H9 (cell line): Measurements from ENCODE around the gene PIPOX. TPM values are rescaled to one million over a fixed set of nuclear protein-coding genes. Genes with fewer than 3 reads are reported as not detected.

Experiments
- DNase-seq: peaks from one replicate; pipeline ENCODE4 v3.0.0-alpha.2; 2017
- H2AFZ ChIP-seq: one replicate; pipeline ENCODE4 v1.6.1; 2013; ENCODE audit warnings: mild to moderate bottlenecking, low read length, control low read depth, moderate library complexity
- H2AK5ac ChIP-seq: 2 replicates; pipeline ENCODE4 v1.6.1; 2013; ENCODE audit warnings: low read length, control low read depth, mixed read lengths; ENCODE audit not compliant: insufficient read length
- H2BK120ac ChIP-seq: one replicate; pipeline ENCODE4 v1.6.1; 2013; ENCODE audit warnings: low read depth, mild to moderate bottlenecking, low read length, control low read depth, inconsistent platforms; ENCODE audit not compliant: poor library complexity, severe bottlenecking
- H2BK12ac ChIP-seq: 2 replicates; pipeline ENCODE4 v1.6.1; 2013; ENCODE audit warnings: low read length, control low read depth, mixed read lengths, low read depth; ENCODE audit not compliant: insufficient read length
- H2BK15ac ChIP-seq: 2 replicates; pipeline ENCODE4 v1.6.1; 2013; ENCODE audit warnings: low read depth, low read length, control low read depth
- H2BK20ac ChIP-seq: one replicate; pipeline ENCODE4 v1.6.1; 2013; ENCODE audit warnings: low read depth, mild to moderate bottlenecking, low read length, control low read depth, inconsistent platforms; ENCODE audit not compliant: poor library complexity, severe bottlenecking
- H2BK5ac ChIP-seq: 2 replicates; pipeline ENCODE4 v1.6.1; 2013; ENCODE audit warnings: low read length, control low read depth, mixed read lengths; ENCODE audit not compliant: insufficient read length
- H3K14ac ChIP-seq: 2 replicates; pipeline ENCODE4 v1.6.1; 2013; ENCODE audit warnings: low read length, control low read depth; ENCODE audit not compliant: insufficient read depth
- H3K18ac ChIP-seq: 2 replicates; pipeline ENCODE4 v1.6.1; 2013; ENCODE audit warnings: low read depth, mild to moderate bottlenecking, mixed read lengths, low read length, control low read depth; ENCODE audit not compliant: insufficient read length
- H3K23ac ChIP-seq: 2 replicates; pipeline ENCODE4 v1.6.1; 2013; ENCODE audit warnings: low read length, control low read depth, mixed read lengths, low read depth; ENCODE audit not compliant: insufficient read length
- H3K23me2 ChIP-seq: 2 replicates; pipeline ENCODE4 v1.6.1; 2013; ENCODE audit warnings: low read depth, mild to moderate bottlenecking, mixed read lengths, low read length, control low read depth; ENCODE audit not compliant: insufficient read length, poor library complexity, severe bottlenecking
- H3K27ac ChIP-seq: 2 replicates; pipeline ENCODE4 v1.5.1; 2013; ENCODE audit warnings: low read length, control low read depth, mixed read lengths, low read depth; ENCODE audit not compliant: insufficient read length
- H3K27me3 ChIP-seq: 2 replicates; pipeline ENCODE4 v1.6.1; 2013; ENCODE audit warnings: low read length, control low read depth, inconsistent platforms; ENCODE audit not compliant: insufficient read depth
- H3K4ac ChIP-seq: 2 replicates; pipeline ENCODE4 v1.6.1; 2013; ENCODE audit warnings: low read depth, mild to moderate bottlenecking, control low read depth, inconsistent platforms, low read length, moderate library complexity
- H3K4me1 ChIP-seq: 2 replicates; pipeline ENCODE4 v1.6.1; 2013; ENCODE audit warnings: low read length, control low read depth, inconsistent platforms; ENCODE audit not compliant: insufficient read depth
- H3K4me2 ChIP-seq: 2 replicates; pipeline ENCODE4 v1.6.1; 2013; ENCODE audit warnings: low read length, control low read depth, mixed read lengths; ENCODE audit not compliant: insufficient read length, insufficient read depth
- H3K56ac ChIP-seq: 2 replicates; pipeline ENCODE4 v1.6.1; 2013; ENCODE audit warnings: low read depth, mild to moderate bottlenecking, mixed read lengths, low read length, control low read depth; ENCODE audit not compliant: insufficient read length
- H3K79me1 ChIP-seq: 2 replicates; pipeline ENCODE4 v1.6.1; 2013; ENCODE audit warnings: low read depth, mild to moderate bottlenecking, moderate library complexity, low read length, control low read depth, inconsistent platforms; ENCODE audit not compliant: insufficient read depth, poor library complexity, severe bottlenecking
- H3K79me2 ChIP-seq: 2 replicates; pipeline ENCODE4 v1.6.1; 2013; ENCODE audit warnings: low read length, control low read depth, inconsistent platforms; ENCODE audit not compliant: insufficient read depth
- H3K9ac ChIP-seq: 2 replicates; pipeline ENCODE4 v1.6.1; 2013; ENCODE audit warnings: low read length, control low read depth, mixed read lengths; ENCODE audit not compliant: insufficient read length; ENCODE audit errors: extremely low read depth
- H3K9me3 ChIP-seq: one replicate; pipeline ENCODE4 v1.6.1; 2013; ENCODE audit warnings: low read depth, low read length, inconsistent platforms; ENCODE audit not compliant: control insufficient read depth
- H3T11ph ChIP-seq: one replicate; pipeline ENCODE4 v1.6.1; 2013; ENCODE audit warnings: mild to moderate bottlenecking, low read length, control low read depth, inconsistent platforms
- H4K20me1 ChIP-seq: one replicate; pipeline ENCODE4 v1.6.1; 2013; ENCODE audit not compliant: control insufficient read depth, insufficient read length, insufficient read depth
- H4K5ac ChIP-seq: 2 replicates; pipeline ENCODE4 v1.6.1; 2013; ENCODE audit warnings: low read depth, mild to moderate bottlenecking, mixed read lengths, low read length, control low read depth; ENCODE audit not compliant: insufficient read length
- H4K8ac ChIP-seq: replicated peaks from 2 replicates; pipeline ENCODE4 v1.6.1; 2013; ENCODE audit warnings: low read length, control low read depth, mixed read lengths, low read depth; ENCODE audit not compliant: insufficient read length
- H4K91ac ChIP-seq: 2 replicates; pipeline ENCODE4 v1.6.1; 2013; ENCODE audit warnings: low read depth, mild to moderate bottlenecking, moderate library complexity, mixed read lengths, low read length, control low read depth; ENCODE audit not compliant: insufficient read length
- H3K27ac Mint-ChIP-seq, 3 experiments: 2 replicates in 2 of 3; 3 replicates in 1 of 3; pipeline ENCODE4 v1.8.0; 2020 to 2021; ENCODE audit warnings: mixed read lengths in 3 of 3, mild to moderate bottlenecking in 1 of 3, moderate library complexity in 1 of 3
- H3K27me3 Mint-ChIP-seq: 2 replicates; pipeline ENCODE4 v1.8.0; 2021; ENCODE audit warnings: low read depth, mild to moderate bottlenecking, moderate library complexity, mixed read lengths
- H3K36me3 Mint-ChIP-seq, 3 experiments: 2 replicates in 2 of 3; 3 replicates in 1 of 3; pipeline ENCODE4 v1.8.0; 2020 to 2021; ENCODE audit warnings: low read depth in 3 of 3, mixed read lengths in 3 of 3; ENCODE audit not compliant: insufficient read depth in 1 of 3
- H3K4me1 Mint-ChIP-seq, 2 experiments: 2 replicates each; pipeline ENCODE4 v1.8.0; 2020; ENCODE audit warnings: mixed read lengths in 2 of 2
- H3K4me3 Mint-ChIP-seq, 2 experiments: 2 replicates in 1 of 2; 3 replicates in 1 of 2; pipeline ENCODE4 v1.8.0; 2020 to 2021; ENCODE audit warnings: mild to moderate bottlenecking in 2 of 2, mixed read lengths in 2 of 2, moderate library complexity in 1 of 2
- H3K9me3 Mint-ChIP-seq, 2 experiments: 2 replicates in 1 of 2; 3 replicates in 1 of 2; pipeline ENCODE4 v1.8.0; 2020; ENCODE audit warnings: mild to moderate bottlenecking in 2 of 2, mixed read lengths in 2 of 2, moderate library complexity in 1 of 2
- CTCF ChIP-seq: fragments of 200-600 bp; sonication (generic); conservative IDR thresholded peaks from 3 replicates; pipeline ENCODE4 v1.8.0; 2021; ENCODE audit warnings: antibody characterized with exemption, mild to moderate bottlenecking
- WGBS: extraction: QIAGEN DNeasy Blood & Tissue Kit; methylation state at CpG from one replicate; pipeline ENCODE4 v1.1.7; 2013; ENCODE audit warnings: missing lambda C conversion rate, low lambda C conversion rate, mixed read lengths; ENCODE audit not compliant: insufficient read length; ENCODE audit errors: extremely low coverage; 5-methylcytosine and 5-hydroxymethylcytosine counted together
- total RNA-seq: library from RNA; stranded (reverse); gene quantifications from 2 replicates; pipeline ENCODE4 v1.2.1, GENCODE V29; 2021

Gene PIPOX
- total RNA-seq, 1 experiment from 2014 or later, result 30.1 TPM

- Histone ChIP-seq H3K56ac (no peak overlapping the region), H3K4me2 (no peak overlapping the region), H3T11ph (no peak overlapping the region), H2BK15ac (no peak overlapping the region), H3K27ac (no peak overlapping the region), H2BK20ac (no peak overlapping the region), H4K8ac (no peak overlapping the region), H2BK120ac (no peak overlapping the region), H3K9ac (no peak overlapping the region), H2BK12ac (no peak overlapping the region), H3K14ac (no peak overlapping the region), H4K20me1 (no peaks in the 10 kb centered on the region), H3K4ac (no peak overlapping the region), H3K9me3 (no peaks in the 10 kb centered on the region), H3K4me1 (peaks cover 17% of the 10 kb centered on the region), H2AFZ (no peak overlapping the region), H3K23me2 (no peaks in the 10 kb centered on the region), H3K27me3 (no peaks in the 10 kb centered on the region), H3K79me2 (no peaks in the 10 kb centered on the region), H3K18ac (no peak overlapping the region), H2AK5ac (no peak overlapping the region), H4K5ac (no peak overlapping the region), H3K79me1 (no peaks in the 10 kb centered on the region), H4K91ac (no peak overlapping the region), H3K23ac (no peak overlapping the region), H2BK5ac (no peak overlapping the region)
- DNase-seq, result no peak
- TF ChIP-seq CTCF, result no peak
- Mint-ChIP-seq H3K4me3 (no peak overlapping the region), H3K9me3 (no peaks in the 10 kb centered on the region), H3K4me1 (peaks cover 45 to 50% of the 10 kb centered on the region in 2 experiments), H3K27me3 (peaks cover 15% of the 10 kb centered on the region), H3K27ac (peak overlapping the region in 1 of 3 experiments; percentile 65; a peak in 3 of 7 replicates), H3K36me3 (no peaks in the 10 kb centered on the region)
- WGBS, result no CpG with 5 or more reads among the region's 6 CpGs
Observed at GRCh38 chr17:29024316-29024952, 18.5 kb upstream of the PIPOX start.
